ENCODE results near the gene JARID2. TPM values are rescaled to one million over a fixed set of nuclear protein-coding genes. Genes with fewer than 3 reads are reported as not detected.

Gene JARID2
- total RNA-seq, 1 donor from 2014 or later: 57.7 TPM

- Mint-ChIP-seq H3K27me3 (ENCODE audit: low read depth) (no peaks in the 10 kb centered on the region), H3K27ac (no peak overlapping the region), H3K36me3 (ENCODE audit: low read depth) (peaks cover 58% of the 10 kb centered on the region), H3K4me3 (ENCODE audit: low read depth) (no peak overlapping the region), H3K4me1 (ENCODE audit: low read depth) (peaks cover 57% of the 10 kb centered on the region), H3K9me3 (no peaks in the 10 kb centered on the region)
- no peak for DNase-seq (ENCODE audit: low spot score)
- intact Hi-C loops (cut with micrococcal nuclease): no loop called here
Observed at GRCh38 chr6:15356937-15357336, 111.1 kb downstream of the JARID2 start.

GRCh38 chr6:15357782-15358181 lies 111.9 kb downstream of the JARID2 start:
- Mint-ChIP-seq H3K4me1 (ENCODE audit: low read depth) (peaks cover 50% of the 10 kb centered on the region), H3K27me3 (ENCODE audit: low read depth) (no peaks in the 10 kb centered on the region), H3K36me3 (ENCODE audit: low read depth) (peaks cover 51% of the 10 kb centered on the region), H3K27ac (no peak overlapping the region), H3K4me3 (ENCODE audit: low read depth) (no peak overlapping the region), H3K9me3 (no peaks in the 10 kb centered on the region)
- no peak for DNase-seq (ENCODE audit: low spot score)
- intact Hi-C loops (cut with micrococcal nuclease): no loop called here

- H3K27ac Mint-ChIP-seq: peak overlapping the region; percentile 34
- H3K4me3 Mint-ChIP-seq (ENCODE audit: low read depth): no peak overlapping the region
- peaks cover 41% of the 10 kb centered on the region for H3K4me1 Mint-ChIP-seq (ENCODE audit: low read depth)
- DNase-seq (ENCODE audit: low spot score): no peak
- H3K9me3 Mint-ChIP-seq: no peaks in the 10 kb centered on the region
- no peaks in the 10 kb centered on the region for H3K27me3 Mint-ChIP-seq (ENCODE audit: low read depth)
- H3K36me3 Mint-ChIP-seq (ENCODE audit: low read depth): peaks cover 46% of the 10 kb centered on the region
- intact Hi-C loops (cut with micrococcal nuclease): no loop called here
Observed at GRCh38 chr6:15358579-15359327, 112.9 kb downstream of the JARID2 start.

GRCh38 chr6:15359335-15359862 lies 113.5 kb downstream of the JARID2 start:
- H3K27me3 Mint-ChIP-seq (ENCODE audit: low read depth): no peaks in the 10 kb centered on the region
- peaks cover 40% of the 10 kb centered on the region for H3K36me3 Mint-ChIP-seq (ENCODE audit: low read depth)

GRCh38 chr6:15360300-15360699 lies 114.4 kb downstream of the JARID2 start:
- Mint-ChIP-seq H3K36me3 (ENCODE audit: low read depth) (peaks cover 41% of the 10 kb centered on the region), H3K9me3 (no peaks in the 10 kb centered on the region), H3K4me3 (ENCODE audit: low read depth) (no peak overlapping the region), H3K4me1 (ENCODE audit: low read depth) (peaks cover 35% of the 10 kb centered on the region), H3K27ac (no peak overlapping the region), H3K27me3 (ENCODE audit: low read depth) (no peaks in the 10 kb centered on the region)
- intact Hi-C loops (cut with micrococcal nuclease): no loop called here
- DNase-seq (ENCODE audit: low spot score): no peak

More at GRCh38 chr6:15359335-15359862, 113.5 kb downstream of the JARID2 start:
- Mint-ChIP-seq H3K4me1 (ENCODE audit: low read depth) (peaks cover 35% of the 10 kb centered on the region), H3K4me3 (ENCODE audit: low read depth) (no peak overlapping the region), H3K27ac (no peak overlapping the region), H3K9me3 (no peaks in the 10 kb centered on the region)
- no peak for DNase-seq (ENCODE audit: low spot score)
- intact Hi-C loops (cut with micrococcal nuclease): no loop called here

- H3K27ac Mint-ChIP-seq: no peak overlapping the region
- no peak overlapping the region for H3K4me3 Mint-ChIP-seq (ENCODE audit: low read depth)
- intact Hi-C loops (cut with micrococcal nuclease): no loop called here
- H3K4me1 Mint-ChIP-seq (ENCODE audit: low read depth): peaks cover 37% of the 10 kb centered on the region
- H3K36me3 Mint-ChIP-seq (ENCODE audit: low read depth): peaks cover 41% of the 10 kb centered on the region
- H3K9me3 Mint-ChIP-seq: no peaks in the 10 kb centered on the region
- H3K27me3 Mint-ChIP-seq (ENCODE audit: low read depth): no peaks in the 10 kb centered on the region
- no peak for DNase-seq (ENCODE audit: low spot score)
Observed at GRCh38 chr6:15361197-15361596, 115.3 kb downstream of the JARID2 start.

- Mint-ChIP-seq H3K27ac (no peak overlapping the region), H3K36me3 (ENCODE audit: low read depth) (peaks cover 42% of the 10 kb centered on the region), H3K27me3 (ENCODE audit: low read depth) (no peaks in the 10 kb centered on the region), H3K9me3 (no peaks in the 10 kb centered on the region), H3K4me3 (ENCODE audit: low read depth) (no peak overlapping the region), H3K4me1 (ENCODE audit: low read depth) (peaks cover 40% of the 10 kb centered on the region)
- no peak for DNase-seq (ENCODE audit: low spot score)
- intact Hi-C loops (cut with micrococcal nuclease): no loop called here
Observed at GRCh38 chr6:15362274-15363160, 116.6 kb downstream of the JARID2 start.

- intact Hi-C loops (cut with micrococcal nuclease): no loop called here
- Mint-ChIP-seq H3K36me3 (ENCODE audit: low read depth) (peaks cover 42% of the 10 kb centered on the region), H3K4me1 (ENCODE audit: low read depth) (peaks cover 41% of the 10 kb centered on the region), H3K9me3 (no peaks in the 10 kb centered on the region), H3K27me3 (ENCODE audit: low read depth) (no peaks in the 10 kb centered on the region), H3K4me3 (ENCODE audit: low read depth) (no peak overlapping the region), H3K27ac (no peak overlapping the region)
- DNase-seq (ENCODE audit: low spot score): no peak
Observed at GRCh38 chr6:15363164-15363522, 117.3 kb downstream of the JARID2 start.

- Mint-ChIP-seq H3K4me3 (ENCODE audit: low read depth) (no peak overlapping the region), H3K27ac (no peak overlapping the region), H3K9me3 (no peaks in the 10 kb centered on the region), H3K4me1 (ENCODE audit: low read depth) (peaks cover 43% of the 10 kb centered on the region), H3K27me3 (ENCODE audit: low read depth) (no peaks in the 10 kb centered on the region), H3K36me3 (ENCODE audit: low read depth) (peaks cover 44% of the 10 kb centered on the region)
- intact Hi-C loops (cut with micrococcal nuclease): no loop called here
- no peak for DNase-seq (ENCODE audit: low spot score)
Observed at GRCh38 chr6:15363523-15364400, 117.9 kb downstream of the JARID2 start.

- H3K36me3 Mint-ChIP-seq (ENCODE audit: low read depth): peaks cover 41% of the 10 kb centered on the region
- H3K9me3 Mint-ChIP-seq: no peaks in the 10 kb centered on the region
- peaks cover 41% of the 10 kb centered on the region for H3K4me1 Mint-ChIP-seq (ENCODE audit: low read depth)
- intact Hi-C loops (cut with micrococcal nuclease): no loop called here
- no peak overlapping the region for H3K4me3 Mint-ChIP-seq (ENCODE audit: low read depth)
- DNase-seq (ENCODE audit: low spot score): no peak
- no peaks in the 10 kb centered on the region for H3K27me3 Mint-ChIP-seq (ENCODE audit: low read depth)
- H3K27ac Mint-ChIP-seq: no peak overlapping the region
Observed at GRCh38 chr6:15364401-15365037, 118.7 kb downstream of the JARID2 start.

- Mint-ChIP-seq H3K9me3 (no peaks in the 10 kb centered on the region), H3K4me1 (ENCODE audit: low read depth) (peaks cover 45% of the 10 kb centered on the region), H3K36me3 (ENCODE audit: low read depth) (peaks cover 48% of the 10 kb centered on the region), H3K4me3 (ENCODE audit: low read depth) (no peak overlapping the region), H3K27me3 (ENCODE audit: low read depth) (no peaks in the 10 kb centered on the region), H3K27ac (peak overlapping the region; percentile 9)
- DNase-seq (ENCODE audit: low spot score): no peak
- intact Hi-C loops (cut with micrococcal nuclease): no loop called here
Observed at GRCh38 chr6:15365273-15365687, 119.4 kb downstream of the JARID2 start.

- DNase-seq (ENCODE audit: low spot score): no peak
- Mint-ChIP-seq H3K4me3 (ENCODE audit: low read depth) (no peak overlapping the region), H3K36me3 (ENCODE audit: low read depth) (peaks cover 55% of the 10 kb centered on the region), H3K27ac (peak overlapping the region; percentile 8), H3K27me3 (ENCODE audit: low read depth) (no peaks in the 10 kb centered on the region), H3K4me1 (ENCODE audit: low read depth) (peaks cover 52% of the 10 kb centered on the region), H3K9me3 (no peaks in the 10 kb centered on the region)
- intact Hi-C loops (cut with micrococcal nuclease): no loop called here
Observed at GRCh38 chr6:15366003-15366535, 120.2 kb downstream of the JARID2 start.

All from activated T-helper 2 cell treated with anti-CD3 and anti-CD28 coated beads, Interferon-gamma antibody, Interleukin-2, Interleukin-4, amounts not matched to agents 10 μg/mL and 5 μg/mL and 100 μg/mL, durations not matched to agents 14 hours and 24 hours and 36 hours (primary cell).